Stimulated activated naive B cell treated with anti-CD40 and anti-IgM and Interleukin-4, amounts not matched to agents 10 μg/mL and 1 μg/mL and 100 μg/mL, for 72 hours (primary cell): Measurements from ENCODE around the gene ECI2.

Experiments used
- ATAC-seq, 2 donors: fragments of 150-1000 bp; cut with Tn5 transposase; replicated peaks; 2 replicates each; pipeline ENCODE4 v1.10.0; 2021; ENCODE audit warnings: moderate library complexity in 1 of 2
- DNase-seq: peaks from one replicate; pipeline ENCODE4 v3.0.0; 2021
- H3K27ac Mint-ChIP-seq: one replicate; pipeline ENCODE4 v1.8.0; 2022; ENCODE audit warnings: mild to moderate bottlenecking, mixed read lengths
- H3K27me3 Mint-ChIP-seq, 2 donors: one replicate each; pipeline ENCODE4 v1.8.0; 2022; ENCODE audit warnings: mixed read lengths in 2 of 2
- H3K36me3 Mint-ChIP-seq, 2 donors: one replicate each; pipeline ENCODE4 v1.8.0; 2022; ENCODE audit warnings: mixed read lengths in 2 of 2, mild to moderate bottlenecking in 1 of 2
- H3K4me1 Mint-ChIP-seq, 2 donors: one replicate each; pipeline ENCODE4 v1.8.0; 2022; ENCODE audit warnings: mixed read lengths in 2 of 2, mild to moderate bottlenecking in 1 of 2
- H3K4me3 Mint-ChIP-seq, 2 donors: one replicate each; pipeline ENCODE4 v1.8.0; 2022; ENCODE audit warnings: mild to moderate bottlenecking in 2 of 2, mixed read lengths in 2 of 2, moderate library complexity in 1 of 2
- H3K9me3 Mint-ChIP-seq, 2 donors: one replicate each; pipeline ENCODE4 v1.8.0; 2022; ENCODE audit warnings: mixed read lengths in 2 of 2, mild to moderate bottlenecking in 1 of 2

ECI2 gene

GRCh38 chr6:4163408-4164116 is 28.2 kb upstream of the ECI2 start:
- Mint-ChIP-seq H3K27ac (no peak overlapping the region), H3K9me3 (no peaks in the 10 kb centered on the region), H3K36me3 (no peaks in the 10 kb centered on the region), H3K27me3 (peaks cover 9 to 23% of the 10 kb centered on the region in 2 donors), H3K4me3 (no peak overlapping the region), H3K4me1 (peaks cover 0 to 5% of the 10 kb centered on the region in 2 donors)
- DNase-seq (no peak), ATAC-seq (no peak)

- no peaks in the 10 kb centered on the region for H3K9me3 Mint-ChIP-seq
- H3K4me1 Mint-ChIP-seq, result peaks cover 0 to 5% of the 10 kb centered on the region in 2 donors
- no peak overlapping the region for H3K4me3 Mint-ChIP-seq
- H3K36me3 Mint-ChIP-seq, result no peaks in the 10 kb centered on the region
- peaks cover 9 to 27% of the 10 kb centered on the region in 2 donors for H3K27me3 Mint-ChIP-seq
- H3K27ac Mint-ChIP-seq, result no peak overlapping the region
- ATAC-seq (no peak), DNase-seq (no peak)
These were observed 27.0 kb upstream of the ECI2 start for GRCh38 chr6:4162370-4162769.

- no peaks in the 10 kb centered on the region for H3K36me3 Mint-ChIP-seq
- H3K4me3 Mint-ChIP-seq, result no peak overlapping the region
- no peak for DNase-seq
- no peak overlapping the region for H3K27ac Mint-ChIP-seq
- ATAC-seq, result no peak
- no peaks in the 10 kb centered on the region for H3K9me3 Mint-ChIP-seq
- H3K4me1 Mint-ChIP-seq, result peaks cover 0 to 1% of the 10 kb centered on the region in 2 donors
- H3K27me3 Mint-ChIP-seq, result peaks cover 9 to 29% of the 10 kb centered on the region in 2 donors
These were observed 24.1 kb upstream of the ECI2 start for GRCh38 chr6:4159491-4159890.

GRCh38 chr6:4157506-4157905 is 22.1 kb upstream of the ECI2 start:
- Mint-ChIP-seq H3K4me1 (peaks cover 0 to 1% of the 10 kb centered on the region in 2 donors), H3K4me3 (no peak overlapping the region), H3K9me3 (no peaks in the 10 kb centered on the region), H3K36me3 (no peaks in the 10 kb centered on the region), H3K27me3 (peaks cover 14 to 39% of the 10 kb centered on the region in 2 donors), H3K27ac (no peak overlapping the region)
- DNase-seq (no peak), ATAC-seq (no peak)

- H3K9me3 Mint-ChIP-seq, result no peaks in the 10 kb centered on the region
- peaks cover 22 to 44% of the 10 kb centered on the region in 2 donors for H3K27me3 Mint-ChIP-seq
- no peak overlapping the region for H3K27ac Mint-ChIP-seq
- peak; percentile 91 to 98 for ATAC-seq
- DNase-seq, result peak; percentile 62
- H3K4me3 Mint-ChIP-seq, result no peak overlapping the region
- H3K4me1 Mint-ChIP-seq, result peaks cover 0 to 1% of the 10 kb centered on the region in 2 donors
- no peaks in the 10 kb centered on the region for H3K36me3 Mint-ChIP-seq
These were observed 20.6 kb upstream of the ECI2 start for GRCh38 chr6:4155848-4156466.

- Mint-ChIP-seq H3K4me1 (peaks cover 0 to 1% of the 10 kb centered on the region in 2 donors), H3K9me3 (no peaks in the 10 kb centered on the region), H3K4me3 (no peak overlapping the region), H3K27ac (no peak overlapping the region), H3K36me3 (no peaks in the 10 kb centered on the region), H3K27me3 (peaks cover 18 to 40% of the 10 kb centered on the region in 2 donors)
- ATAC-seq (no peak), DNase-seq (no peak)
These were observed 18.2 kb upstream of the ECI2 start for GRCh38 chr6:4153514-4153985.

- no peak overlapping the region for H3K27ac Mint-ChIP-seq
- H3K27me3 Mint-ChIP-seq, result peaks cover 4 to 16% of the 10 kb centered on the region in 2 donors
- peaks cover 0 to 4% of the 10 kb centered on the region in 2 donors for H3K9me3 Mint-ChIP-seq
- no peak overlapping the region for H3K4me3 Mint-ChIP-seq
- ATAC-seq (no peak), DNase-seq (no peak)
- H3K4me1 Mint-ChIP-seq, result no peaks in the 10 kb centered on the region
- peaks cover 0 to 4% of the 10 kb centered on the region in 2 donors for H3K36me3 Mint-ChIP-seq
These were observed 9.7 kb upstream of the ECI2 start for GRCh38 chr6:4145083-4145482.

GRCh38 chr6:4139272-4139671 is 3.9 kb upstream of the ECI2 start:
- peaks cover 0 to 8% of the 10 kb centered on the region in 2 donors for H3K27me3 Mint-ChIP-seq
- H3K4me1 Mint-ChIP-seq, result peaks cover 6 to 14% of the 10 kb centered on the region in 2 donors
- H3K27ac Mint-ChIP-seq, result no peak overlapping the region
- no peak for DNase-seq
- no peak overlapping the region for H3K4me3 Mint-ChIP-seq
- no peak for ATAC-seq
- H3K9me3 Mint-ChIP-seq, result peaks cover 0 to 4% of the 10 kb centered on the region in 2 donors
- H3K36me3 Mint-ChIP-seq, result peaks cover 0 to 4% of the 10 kb centered on the region in 2 donors

- no peak for DNase-seq
- no peak overlapping the region for H3K4me3 Mint-ChIP-seq
- H3K4me1 Mint-ChIP-seq, result peaks cover 14 to 23% of the 10 kb centered on the region in 2 donors
- H3K9me3 Mint-ChIP-seq, result peaks cover 0 to 3% of the 10 kb centered on the region in 2 donors
- ATAC-seq, result no peak
- no peak overlapping the region for H3K27ac Mint-ChIP-seq
- peaks cover 0 to 8% of the 10 kb centered on the region in 2 donors for H3K27me3 Mint-ChIP-seq
- peaks cover 0 to 4% of the 10 kb centered on the region in 2 donors for H3K36me3 Mint-ChIP-seq
These were observed 2.8 kb upstream of the ECI2 start for GRCh38 chr6:4138186-4138585.

GRCh38 chr6:4136354-4136831 is 1.0 kb upstream of the ECI2 start:
- Mint-ChIP-seq H3K9me3 (no peaks in the 10 kb centered on the region), H3K27me3 (no peaks in the 10 kb centered on the region), H3K27ac (peak overlapping the region; percentile 67), H3K36me3 (peaks cover 16 to 17% of the 10 kb centered on the region in 2 donors), H3K4me1 (peaks cover 14 to 23% of the 10 kb centered on the region in 2 donors), H3K4me3 (peak overlapping the region; percentile 83 to 90)
- no peak for DNase-seq
- no peak for ATAC-seq

- DNase-seq (peak; percentile 82), ATAC-seq (peak; percentile 90 to 93)
- Mint-ChIP-seq H3K36me3 (peaks cover 17% of the 10 kb centered on the region in 2 donors), H3K27ac (peak overlapping the region; percentile 67), H3K9me3 (no peaks in the 10 kb centered on the region), H3K4me1 (peaks cover 14 to 23% of the 10 kb centered on the region in 2 donors), H3K4me3 (peak overlapping the region; percentile 83 to 90), H3K27me3 (no peaks in the 10 kb centered on the region)
These were observed 434 bp upstream of the ECI2 start for GRCh38 chr6:4135665-4136353.

GRCh38 chr6:4133941-4134838 is 1.2 kb downstream of the ECI2 start:
- peaks cover 21 to 28% of the 10 kb centered on the region in 2 donors for H3K36me3 Mint-ChIP-seq
- H3K4me1 Mint-ChIP-seq, result peaks cover 14 to 23% of the 10 kb centered on the region in 2 donors
- H3K27me3 Mint-ChIP-seq, result no peaks in the 10 kb centered on the region
- H3K4me3 Mint-ChIP-seq, result peak overlapping the region; percentile 90 to 96
- DNase-seq (no peak), ATAC-seq (no peak)
- peak overlapping the region; percentile 85 for H3K27ac Mint-ChIP-seq
- H3K9me3 Mint-ChIP-seq, result no peaks in the 10 kb centered on the region

- no peaks in the 10 kb centered on the region for H3K9me3 Mint-ChIP-seq
- H3K27me3 Mint-ChIP-seq, result no peaks in the 10 kb centered on the region
- peaks cover 36 to 54% of the 10 kb centered on the region in 2 donors for H3K36me3 Mint-ChIP-seq
- H3K27ac Mint-ChIP-seq, result no peak overlapping the region
- no peak overlapping the region for H3K4me3 Mint-ChIP-seq
- ATAC-seq (no peak), DNase-seq (no peak)
- H3K4me1 Mint-ChIP-seq, result peaks cover 17 to 22% of the 10 kb centered on the region in 2 donors
These were observed 4.9 kb downstream of the ECI2 start for GRCh38 chr6:4130357-4130987.
